HEK293 (cell line): Measurements from ENCODE around the gene DYNC1I1.

Source experiments
- CTCF ChIA-PET: fragments of 350-600 bp; formaldehyde crosslinking; extraction: SDS; loops from one replicate; lab custom pipeline; 2021; ENCODE audit warnings: antibody characterized with exemption; lab: Yijun Ruan, JAX
- POLR2A ChIA-PET: fragments of 300-600 bp; formaldehyde crosslinking; extraction: SDS; loops from one replicate; lab custom pipeline; 2020; ENCODE audit warnings: antibody characterized with exemption, inconsistent platforms; lab: Yijun Ruan, JAX
- H3K27ac ChIP-seq: fragments of 200-500 bp; sonication (Bioruptor generic); 2 replicates; pipeline ENCODE4 v1.5.1; 2014; ENCODE audit warnings: low read depth, low read length, control low read depth, inconsistent platforms; ENCODE audit errors: extremely low read depth
- H3K36me3 ChIP-seq, 2 experiments: fragments of 200-500 bp in 1 of 2; sonication (Bioruptor generic) in 1 of 2; 1 replicate in 1 of 2; 2 replicates in 1 of 2; pipeline ENCODE4 v1.5.1; 2014 to 2017; ENCODE audit warnings: inconsistent platforms in 2 of 2, low read length in 2 of 2; ENCODE audit not compliant: control insufficient read depth in 2 of 2, insufficient read depth in 1 of 2
- H3K4me1 ChIP-seq: fragments of 200-500 bp; sonication (Bioruptor generic); 2 replicates; pipeline ENCODE4 v1.5.1; 2014; ENCODE audit warnings: mild to moderate bottlenecking, low read length, inconsistent platforms; ENCODE audit not compliant: control insufficient read depth, insufficient read depth
- H3K4me3 ChIP-seq: 2 replicates; pipeline ENCODE4 v1.5.1; 2011; ENCODE audit warnings: low read depth, mild to moderate bottlenecking, control low read depth, low read length, moderate library complexity
- H3K9me3 ChIP-seq: fragments of 200-500 bp; sonication (Bioruptor generic); 2 replicates; pipeline ENCODE4 v1.5.1; 2014; ENCODE audit warnings: low read depth, low read length, inconsistent platforms; ENCODE audit not compliant: control insufficient read depth, insufficient read depth
- AEBP2 ChIP-seq: fragments of 450-650 bp; formaldehyde crosslinking; IDR thresholded peaks from 2 replicates; pipeline ENCODE4 v1.5.1; 2016; ENCODE audit warnings: missing biosample characterization, missing genetic modification characterization, borderline replicate concordance
- ATF2 ChIP-seq: fragments of 450-650 bp; formaldehyde crosslinking; IDR thresholded peaks from 2 replicates; pipeline ENCODE4 v1.5.1; 2016; ENCODE audit warnings: missing biosample characterization, missing genetic modification characterization, low read depth
- CTCF ChIP-seq: fragments of 450-650 bp; formaldehyde crosslinking; IDR thresholded peaks from 2 replicates; pipeline ENCODE4 v1.5.1; 2016; ENCODE audit warnings: missing biosample characterization, missing genetic modification characterization
- HOXC10 ChIP-seq: sonication (generic); formaldehyde crosslinking; IDR thresholded peaks from 2 replicates; pipeline ENCODE4 v1.8.1; 2023; ENCODE audit warnings: mild to moderate bottlenecking, missing genetic modification reagents
- KLF10 ChIP-seq: fragments of 450-650 bp; IDR thresholded peaks from 2 replicates; pipeline ENCODE4 v1.5.1; 2018; ENCODE audit warnings: missing biosample characterization, mild to moderate bottlenecking, missing genetic modification characterization
- OSR2 ChIP-seq: fragments of 450-650 bp; formaldehyde crosslinking; IDR thresholded peaks from 2 replicates; pipeline ENCODE4 v1.5.1; 2016; ENCODE audit warnings: missing biosample characterization, missing genetic modification characterization
- PRDM2 ChIP-seq: fragments of 450-650 bp; formaldehyde crosslinking; IDR thresholded peaks from 2 replicates; pipeline ENCODE4 v1.5.1; 2016; ENCODE audit warnings: missing biosample characterization, missing genetic modification characterization, borderline replicate concordance
- PRDM6 ChIP-seq: fragments of 450-650 bp; formaldehyde crosslinking; IDR thresholded peaks from 2 replicates; pipeline ENCODE4 v1.5.1; 2017; ENCODE audit warnings: missing biosample characterization, missing genetic modification characterization
- REPIN1 ChIP-seq: fragments of 450-650 bp; formaldehyde crosslinking; IDR thresholded peaks from 2 replicates; pipeline ENCODE4 v1.5.1; 2017; ENCODE audit warnings: missing biosample characterization, missing genetic modification characterization, low read depth
- ZBTB26 ChIP-seq: fragments of 450-650 bp; formaldehyde crosslinking; optimal IDR thresholded peaks from 2 replicates; pipeline ENCODE3; 2016; ENCODE audit warnings: missing biosample characterization, mild to moderate bottlenecking, missing genetic modification characterization
- ZBTB6 ChIP-seq: fragments of 450-650 bp; formaldehyde crosslinking; IDR thresholded peaks from 2 replicates; pipeline ENCODE4 v1.5.1; 2017; ENCODE audit warnings: missing biosample characterization, missing genetic modification characterization
- ZFP41 ChIP-seq: fragments of 450-650 bp; formaldehyde crosslinking; IDR thresholded peaks from 2 replicates; pipeline ENCODE4 v1.5.1; 2016; ENCODE audit warnings: missing biosample characterization, missing genetic modification characterization, borderline replicate concordance
- ZNF10 ChIP-seq: fragments of 450-650 bp; formaldehyde crosslinking; IDR thresholded peaks from 2 replicates; pipeline ENCODE4 v1.5.1; 2017; ENCODE audit warnings: missing biosample characterization, missing genetic modification characterization
- ZNF2 ChIP-seq: fragments of 450-650 bp; formaldehyde crosslinking; IDR thresholded peaks from 2 replicates; pipeline ENCODE4 v1.5.1; 2016; ENCODE audit warnings: missing biosample characterization, missing genetic modification characterization
- ZNF24 ChIP-seq: fragments of 450-650 bp; formaldehyde crosslinking; IDR thresholded peaks from 2 replicates; pipeline ENCODE4 v1.5.1; 2016; ENCODE audit warnings: missing biosample characterization, missing genetic modification characterization
- ZNF48 ChIP-seq: fragments of 450-650 bp; formaldehyde crosslinking; IDR thresholded peaks from 2 replicates; pipeline ENCODE4 v1.5.1; 2016; ENCODE audit warnings: missing biosample characterization, missing genetic modification characterization
- ZNF692 ChIP-seq: fragments of 450-650 bp; formaldehyde crosslinking; IDR thresholded peaks from 2 replicates; pipeline ENCODE4 v1.5.1; 2016; ENCODE audit warnings: missing biosample characterization, missing genetic modification characterization
- ZNF777 ChIP-seq: fragments of 450-650 bp; formaldehyde crosslinking; IDR thresholded peaks from 2 replicates; pipeline ENCODE4 v1.5.1; 2017; ENCODE audit warnings: missing biosample characterization, missing genetic modification characterization, borderline replicate concordance
- ZSCAN16 ChIP-seq: fragments of 450-650 bp; formaldehyde crosslinking; IDR thresholded peaks from 2 replicates; pipeline ENCODE4 v1.5.1; 2016; ENCODE audit warnings: missing biosample characterization, missing genetic modification characterization

The DYNC1I1 gene

GRCh38 chr7:96089511-96089910 is 317.2 kb downstream of the DYNC1I1 start (continued):
- TF ChIP-seq CTCF (tag by site-specific recombination) = no peak
- no peak for TF ChIP-seq REPIN1 (tag by site-specific recombination)
- no peak for TF ChIP-seq ZNF777 (tag by site-specific recombination)
- TF ChIP-seq ZNF692 (tag by site-specific recombination) = no peak
- no peak for TF ChIP-seq PRDM2 (tag by site-specific recombination)
- no peak for TF ChIP-seq PRDM6
- no peak for TF ChIP-seq ZBTB26
- TF ChIP-seq ZNF10 (tag by site-specific recombination) = no peak
- TF ChIP-seq ZNF48 (tag by site-specific recombination) = no peak
- TF ChIP-seq ZSCAN16 (tag by site-specific recombination) = no peak
- TF ChIP-seq, all 188 proteins: peak for 0

- Histone ChIP-seq H3K27ac (no peak overlapping the region), H3K36me3 (no peaks in the 10 kb centered on the region), H3K9me3 (no peaks in the 10 kb centered on the region), H3K4me3 (no peak overlapping the region), H3K4me1 (no peaks in the 10 kb centered on the region)
- CTCF ChIA-PET = interaction anchor here (0.7 kb wide), 1 partner anchor 748 kb away, joined by 4 read pairs; no protein-coding TSS in a partner anchor
- POLR2A ChIA-PET = no interaction called here
- TF ChIP-seq ATF2 (tag by site-specific recombination) (no peak), ZNF24 (tag by site-specific recombination) (no peak), OSR2 (no peak), ZFP41 (tag by site-specific recombination) (no peak), ZBTB6 (tag by site-specific recombination) (no peak), AEBP2 (tag by site-specific recombination) (no peak), HOXC10 (no peak), KLF10 (no peak), ZNF2 (tag by site-specific recombination) (no peak)
These were observed 318.4 kb downstream of the DYNC1I1 start for GRCh38 chr7:96090756-96091155.
